GM12878 (cell line): Measurements from ENCODE around the gene LOXL3. TPM values are rescaled to one million over a fixed set of nuclear protein-coding genes. Genes with fewer than 3 reads are reported as not detected.

Source experiments
- ATAC-seq: fragments of 200-7000 bp; cut with Tn5 transposase; 3 replicates; pipeline ENCODE4 v1.9.1; 2020; ENCODE audit warnings: mild to moderate bottlenecking, moderate library complexity
- BruUV-seq: library from RNA; stranded (reverse); fragments of 400-500 nt; replicated peaks from 2 replicates; lab custom pipeline; 2021; lab: Mats Ljungman, UMichigan
- CTCF ChIA-PET: fragments of 300-600 bp; sonication (Branson Sonifier 250); formaldehyde crosslinking; extraction: SDS; loops from one replicate; lab custom pipeline; 2021; ENCODE audit warnings: inconsistent platforms; lab: Yijun Ruan, JAX
- POLR2A ChIA-PET: fragments of 350-600 bp; formaldehyde crosslinking; extraction: SDS; loops from one replicate; lab custom pipeline; 2021; ENCODE audit warnings: inconsistent platforms; lab: Charles Lee
- RAD21 ChIA-PET: fragments of 300-600 bp; sonication (Branson Sonifier 250); formaldehyde crosslinking; loops from one replicate; lab custom pipeline; 2023; ENCODE audit warnings: antibody characterized with exemption; ENCODE audit not compliant: unreplicated experiment; lab: Charles Lee
- SMC1A ChIA-PET: fragments of 300-600 bp; sonication (Branson Sonifier 250); formaldehyde crosslinking; loops from one replicate; lab custom pipeline; 2023; ENCODE audit not compliant: unreplicated experiment, uncharacterized antibody; lab: Charles Lee
- DNase-seq: peaks from one replicate; pipeline ENCODE4 v3.0.0-alpha.2; 2011; ENCODE audit warnings: low read depth, low spot score
- FAIRE-seq: peaks from 3 replicates; lab custom pipeline; 2011; peaks lifted over from hg19 to GRCh38; lab: Jason Lieb, UNC
- H2AFZ ChIP-seq: 2 replicates; pipeline ENCODE4 v1.6.0; 2011; ENCODE audit warnings: low read depth, low read length, control low read depth; ENCODE audit not compliant: control insufficient read depth
- H3K27ac ChIP-seq: 2 replicates; pipeline ENCODE4 v1.5.1; 2011; ENCODE audit warnings: control low read depth; ENCODE audit not compliant: control insufficient read depth, insufficient read depth
- H3K27me3 ChIP-seq, 2 experiments: replicated peaks in 1 of 2; 2 replicates each; pipeline versions ENCODE4 v1.6.0 to v1.6.1; 2011; ENCODE audit warnings: low read length in 1 of 2; ENCODE audit not compliant: control insufficient read depth in 2 of 2, insufficient read depth in 2 of 2
- H3K36me3 ChIP-seq, 2 experiments: 2 replicates each; pipeline ENCODE4 v1.5.1; 2011; ENCODE audit warnings: low read length in 1 of 2; ENCODE audit not compliant: control insufficient read depth in 2 of 2, insufficient read depth in 2 of 2
- H3K4me1 ChIP-seq: 2 replicates; pipeline ENCODE4 v1.6.1; 2011; ENCODE audit warnings: mild to moderate bottlenecking, low read length, moderate library complexity, mixed read lengths; ENCODE audit not compliant: control insufficient read depth, insufficient read depth
- H3K4me2 ChIP-seq: 2 replicates; pipeline ENCODE4 v1.6.0; 2011; ENCODE audit warnings: control low read depth; ENCODE audit not compliant: control insufficient read depth, insufficient read depth
- H3K4me3 ChIP-seq: fragments of 200-600 bp; sonication (generic); 2 replicates; pipeline ENCODE4 v1.5.1; 2016
- H3K79me2 ChIP-seq: 2 replicates; pipeline ENCODE4 v1.6.0; 2011; ENCODE audit warnings: low read length; ENCODE audit not compliant: control insufficient read depth, insufficient read depth
- H3K9ac ChIP-seq: 2 replicates; pipeline ENCODE4 v1.8.0; 2011; ENCODE audit warnings: low read length, control low read depth, mixed read lengths; ENCODE audit not compliant: control insufficient read depth, insufficient read depth
- H3K9me3 ChIP-seq: replicated peaks from 3 replicates; pipeline ENCODE4 v1.5.1; 2011; ENCODE audit warnings: mild to moderate bottlenecking, low read length; ENCODE audit not compliant: control insufficient read depth, insufficient read depth
- H4K20me1 ChIP-seq: 2 replicates; pipeline ENCODE4 v1.6.0; 2011; ENCODE audit not compliant: control insufficient read depth, insufficient read depth
- BHLHE40 ChIP-seq, 2 experiments: fragments of 450-650 bp in 1 of 2; IDR thresholded peaks; 2 replicates each; pipeline ENCODE4 v1.6.1; 2011 to 2017; ENCODE audit warnings: low read depth in 2 of 2, borderline replicate concordance in 1 of 2, improper control_type of control experiment in 1 of 2, low read length in 1 of 2, mild to moderate bottlenecking in 1 of 2
- CREM ChIP-seq: IDR thresholded peaks from 2 replicates; pipeline ENCODE4 v1.6.1; 2014; ENCODE audit warnings: antibody characterized with exemption, low read depth
- EED ChIP-seq: sonication (generic); IDR thresholded peaks from 2 replicates; pipeline ENCODE4 v1.6.1; 2016; ENCODE audit warnings: antibody characterized with exemption, low read depth
- EZH2 ChIP-seq: IDR thresholded peaks from 2 replicates; pipeline ENCODE4 v1.6.1; 2012; ENCODE audit warnings: low read depth, mild to moderate bottlenecking, control low read depth, inconsistent platforms, low read length, borderline replicate concordance; ENCODE audit not compliant: control insufficient read depth
- FOXM1 ChIP-seq: IDR thresholded peaks from 2 replicates; pipeline ENCODE4 v1.6.1; 2012; ENCODE audit warnings: low read depth, mild to moderate bottlenecking, inconsistent platforms, low read length, moderate library complexity
- JUND ChIP-seq: IDR thresholded peaks from 2 replicates; pipeline ENCODE4 v1.6.1; 2012; ENCODE audit warnings: low read depth, mild to moderate bottlenecking, low read length, improper control_type of control experiment, moderate library complexity
- KLF5 ChIP-seq: fragments of 450-650 bp; IDR thresholded peaks from 2 replicates; pipeline ENCODE4 v1.6.1; 2014; ENCODE audit warnings: mild to moderate bottlenecking; ENCODE audit not compliant: partially characterized antibody
- LARP7 ChIP-seq: fragments of 450-650 bp; IDR thresholded peaks from 2 replicates; pipeline ENCODE4 v1.6.1; 2017; ENCODE audit warnings: mild to moderate bottlenecking
- MYC ChIP-seq: IDR thresholded peaks from 2 replicates; pipeline ENCODE4 v1.6.1; 2011; ENCODE audit warnings: mild to moderate bottlenecking, low read length, moderate library complexity, inconsistent platforms; ENCODE audit not compliant: insufficient read depth, insufficient replicate concordance, insufficient read length, severe bottlenecking
- NFYA ChIP-seq: IDR thresholded peaks from 2 replicates; pipeline ENCODE4 v1.6.1; 2011; ENCODE audit warnings: low read depth, mild to moderate bottlenecking, low read length, improper control_type of control experiment, borderline replicate concordance
- POLR2A ChIP-seq: IDR thresholded peaks from 2 replicates; pipeline ENCODE4 v1.6.1; 2011; ENCODE audit warnings: low read depth, mild to moderate bottlenecking, low read length
- RBBP5 ChIP-seq: fragments of 200-600 bp; sonication (generic); conservative IDR thresholded peaks from 2 replicates; pipeline ENCODE4 v1.6.1; 2016
- STAT1 ChIP-seq: fragments of 450-650 bp; conservative IDR thresholded peaks from 2 replicates; pipeline ENCODE4 v1.6.1; 2014; ENCODE audit warnings: antibody characterized with exemption, mild to moderate bottlenecking
- TAF1 ChIP-seq: IDR thresholded peaks from 2 replicates; pipeline ENCODE4 v1.6.1; 2011; ENCODE audit warnings: mild to moderate bottlenecking, low read depth, low read length, borderline replicate concordance
- YBX1 ChIP-seq: fragments of 450-650 bp; IDR thresholded peaks from 2 replicates; pipeline ENCODE4 v1.6.1; 2016; ENCODE audit warnings: antibody characterized with exemption
- ZNF207 ChIP-seq: fragments of 450-650 bp; IDR thresholded peaks from 2 replicates; pipeline ENCODE4 v1.6.1; 2014; ENCODE audit warnings: antibody characterized with exemption, mild to moderate bottlenecking, borderline replicate concordance
- WGBS: methylation state at CpG from one replicate; pipeline ENCODE4 v1.1.6; 2016; ENCODE audit warnings: low lambda C conversion rate; ENCODE audit not compliant: insufficient replicate concordance, insufficient coverage; ENCODE audit errors: missing lambda C conversion rate; 5-methylcytosine and 5-hydroxymethylcytosine counted together
- in situ Hi-C: fragments of 300-500 bp; cut with MboI; formaldehyde crosslinking; loops from 9 replicates; pipeline ENCODE4 v1.14.3; 2018; ENCODE audit warnings: mixed read lengths
- intact Hi-C: fragments of 100-400 bp; cut with micrococcal nuclease; formaldehyde crosslinking; loops from one replicate; pipeline ENCODE4 v1.14.2; 2022; ENCODE audit not compliant: unreplicated experiment
- polyA plus RNA-seq, 11 experiments: library from polyadenylated mRNA; depleted of rRNA in 4 of 11; unstranded in 6 of 11; stranded (reverse) in 5 of 11; fragments of >200 nt; fragmentation: Nextera tagmentation in 4 of 11; fragmentation: Illumina TruSeq in 1 of 11; extraction: Ambion mirVana in 4 of 11; extraction: Trizol in 1 of 11; gene quantifications; 1 replicate in 1 of 11; 2 replicates in 10 of 11; pipeline versions ENCODE4 v1.2.1 to v1.2.3, GENCODE V29; 2011 to 2016; ENCODE audit warnings: inconsistent platforms in 2 of 11, missing spikeins in 2 of 11, low read depth in 1 of 11
- total RNA-seq, 4 experiments: library from RNA; depleted of rRNA in 3 of 4; stranded (reverse); fragments of >200 nt in 3 of 4; fragmentation: Illumina TruSeq in 1 of 4; extraction: Trizol in 1 of 4; gene quantifications; 2 replicates each; pipeline versions ENCODE4 v1.2.1 to v1.2.3, GENCODE V29; 2013 to 2021
- TF ChIP-seq, protein P1 (sequence below): fragments of 450-650 bp; IDR thresholded peaks from 2 replicates; pipeline ENCODE4 v1.6.1; 2016; ENCODE audit warnings: mild to moderate bottlenecking
- TF ChIP-seq, protein P2 (sequence below): fragments of 150-350 bp; IDR thresholded peaks from 2 replicates; pipeline ENCODE4 v1.6.1; 2016; ENCODE audit warnings: low read depth, low read length

The LOXL3 gene
- total and polyA plus RNA-seq, 10 of the 15 experiments (the other 5 are each of a cell fraction or from before 2014, with no cell fraction given) = 6.2 to 40.9 (median 23.3) TPM

DNA sequence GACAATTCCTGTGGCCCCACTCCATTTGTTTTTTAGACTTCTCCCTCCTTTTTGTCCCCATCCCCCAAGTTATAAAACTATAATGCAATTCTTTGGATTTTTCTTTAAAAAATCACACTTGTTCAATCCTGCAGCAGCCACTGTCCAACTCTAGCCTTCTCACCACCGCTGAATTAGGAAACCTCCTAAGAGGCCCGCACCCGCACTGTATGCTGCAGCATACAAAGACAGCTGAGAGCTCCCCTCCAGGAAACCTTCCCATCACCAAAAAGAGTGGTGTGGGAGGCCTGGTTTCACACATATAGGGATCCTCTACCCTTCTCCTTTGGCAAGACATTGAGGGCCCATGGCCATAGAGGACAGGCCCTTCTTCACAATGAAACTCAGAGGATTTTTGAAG lies 49.2 kb downstream of the LOXL3 start:
- in situ Hi-C loops (no loop called here), intact Hi-C loops (no loop called here)
- SMC1A ChIA-PET = interaction anchor here (1.2 to 7.0 kb wide), 8 partner anchors 20 to 88 kb away, joined by 3 to 71 read pairs (median 8); partner anchors contain the start of genes CCDC142, DQX1 and TTC31
- BruUV-seq = no TSS peak
- no peak overlapping the region for H3K27ac ChIP-seq
- no peak for TF ChIP-seq ZNF207
- no peak for TF ChIP-seq MYC
- TF ChIP-seq FOXM1 = no peak
- TF ChIP-seq CREM = no peak
- TF ChIP-seq, protein P1, sequence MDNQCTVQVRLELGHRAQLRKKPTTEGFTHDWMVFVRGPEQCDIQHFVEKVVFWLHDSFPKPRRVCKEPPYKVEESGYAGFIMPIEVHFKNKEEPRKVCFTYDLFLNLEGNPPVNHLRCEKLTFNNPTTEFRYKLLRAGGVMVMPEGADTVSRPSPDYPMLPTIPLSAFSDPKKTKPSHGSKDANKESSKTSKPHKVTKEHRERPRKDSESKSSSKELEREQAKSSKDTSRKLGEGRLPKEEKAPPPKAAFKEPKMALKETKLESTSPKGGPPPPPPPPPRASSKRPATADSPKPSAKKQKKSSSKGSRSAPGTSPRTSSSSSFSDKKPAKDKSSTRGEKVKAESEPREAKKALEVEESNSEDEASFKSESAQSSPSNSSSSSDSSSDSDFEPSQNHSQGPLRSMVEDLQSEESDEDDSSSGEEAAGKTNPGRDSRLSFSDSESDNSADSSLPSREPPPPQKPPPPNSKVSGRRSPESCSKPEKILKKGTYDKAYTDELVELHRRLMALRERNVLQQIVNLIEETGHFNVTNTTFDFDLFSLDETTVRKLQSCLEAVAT = no peak
- TF ChIP-seq EZH2 = no peak
- TF ChIP-seq YBX1 = no peak
- TF ChIP-seq NFYA = no peak
- TF ChIP-seq TAF1 = no peak
- TF ChIP-seq, protein P2, sequence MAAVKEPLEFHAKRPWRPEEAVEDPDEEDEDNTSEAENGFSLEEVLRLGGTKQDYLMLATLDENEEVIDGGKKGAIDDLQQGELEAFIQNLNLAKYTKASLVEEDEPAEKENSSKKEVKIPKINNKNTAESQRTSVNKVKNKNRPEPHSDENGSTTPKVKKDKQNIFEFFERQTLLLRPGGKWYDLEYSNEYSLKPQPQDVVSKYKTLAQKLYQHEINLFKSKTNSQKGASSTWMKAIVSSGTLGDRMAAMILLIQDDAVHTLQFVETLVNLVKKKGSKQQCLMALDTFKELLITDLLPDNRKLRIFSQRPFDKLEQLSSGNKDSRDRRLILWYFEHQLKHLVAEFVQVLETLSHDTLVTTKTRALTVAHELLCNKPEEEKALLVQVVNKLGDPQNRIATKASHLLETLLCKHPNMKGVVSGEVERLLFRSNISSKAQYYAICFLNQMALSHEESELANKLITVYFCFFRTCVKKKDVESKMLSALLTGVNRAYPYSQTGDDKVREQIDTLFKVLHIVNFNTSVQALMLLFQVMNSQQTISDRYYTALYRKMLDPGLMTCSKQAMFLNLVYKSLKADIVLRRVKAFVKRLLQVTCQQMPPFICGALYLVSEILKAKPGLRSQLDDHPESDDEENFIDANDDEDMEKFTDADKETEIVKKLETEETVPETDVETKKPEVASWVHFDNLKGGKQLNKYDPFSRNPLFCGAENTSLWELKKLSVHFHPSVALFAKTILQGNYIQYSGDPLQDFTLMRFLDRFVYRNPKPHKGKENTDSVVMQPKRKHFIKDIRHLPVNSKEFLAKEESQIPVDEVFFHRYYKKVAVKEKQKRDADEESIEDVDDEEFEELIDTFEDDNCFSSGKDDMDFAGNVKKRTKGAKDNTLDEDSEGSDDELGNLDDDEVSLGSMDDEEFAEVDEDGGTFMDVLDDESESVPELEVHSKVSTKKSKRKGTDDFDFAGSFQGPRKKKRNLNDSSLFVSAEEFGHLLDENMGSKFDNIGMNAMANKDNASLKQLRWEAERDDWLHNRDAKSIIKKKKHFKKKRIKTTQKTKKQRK = no peak
- TF ChIP-seq LARP7 = no peak
- no peak for TF ChIP-seq KLF5
- TF ChIP-seq RBBP5 = no peak
- no peak for TF ChIP-seq JUND
- TF ChIP-seq EED = no peak
- no peak for TF ChIP-seq BHLHE40 (IDR thresholded peaks at IDR 0.05; ENCODE audit: borderline replicate concordance in 1 of 2, low read depth in 2 of 2, low read length in 1 of 2)
- no peak for TF ChIP-seq STAT1
- no peak for TF ChIP-seq POLR2A
- TF ChIP-seq, all 136 proteins: peak for 0
- DNase-seq = no peak
- Histone ChIP-seq H2AFZ (no peak overlapping the region), H3K79me2 (peaks cover 12% of the 10 kb centered on the region), H3K27me3 (peaks cover 5 to 12% of the 10 kb centered on the region in 2 experiments; a peak in 2 of 4 replicates), H3K4me3 (no peak overlapping the region), H3K4me2 (no peak overlapping the region), H3K4me1 (peaks cover 28% of the 10 kb centered on the region), H4K20me1 (no peaks in the 10 kb centered on the region), H3K36me3 (peaks cover 0 to 7% of the 10 kb centered on the region in 2 experiments; a peak in 1 of 4 replicates), H3K9me3 (no peaks in the 10 kb centered on the region), H3K9ac (no peak overlapping the region)
- ATAC-seq = no peak
- no peak for FAIRE-seq
- ChIA-PET RAD21 (interaction anchor here (1.3 to 3.3 kb wide), 5 partner anchors 25 to 82 kb away, joined by 3 to 21 read pairs (median 10); partner anchors contain the start of genes AUP1, HTRA2 and WBP1), CTCF (interaction anchor here (0.7 to 13.9 kb wide), 11 partner anchors 8 to 170 kb away, joined by 3 to 231 read pairs (median 7); partner anchors contain the start of genes AUP1, CCDC142, DQX1 and HTRA2), POLR2A (interaction anchor here (0.9 to 2.2 kb wide), 8 partner anchors 12 to 83 kb away, joined by 3 to 10 read pairs (median 6); partner anchors contain the start of genes AUP1, CCDC142, DQX1 and MRPL53)
- WGBS = 100% methylated on average over 3 of the region's 3 CpGs
